Measurements from ENCODE around the gene GATB. TPM values are rescaled to one million over a fixed set of nuclear protein-coding genes. Genes with fewer than 3 reads are reported as not detected.

Gene GATB
- total and polyA plus RNA-seq, 2 donors (not counting 1 experiment from before 2014, with no cell fraction given): 18.7 to 20.8 TPM

DNA sequence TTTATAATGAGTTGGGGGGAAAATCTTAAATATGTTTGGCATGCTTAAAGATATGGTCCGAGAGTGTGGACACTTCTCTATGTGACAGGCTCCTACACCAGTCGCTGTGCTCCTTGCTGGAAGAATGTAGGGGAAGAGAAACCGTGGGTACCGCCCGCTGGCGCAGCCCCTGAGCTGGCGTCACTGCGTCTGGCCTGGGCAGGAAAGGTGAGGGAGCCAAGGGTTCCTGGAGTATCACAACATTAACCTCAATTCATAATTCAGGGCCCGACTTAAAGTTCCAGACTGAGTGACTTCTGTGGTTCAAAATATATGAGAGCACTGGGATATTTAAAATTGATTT lies 95.1 kb downstream of the GATB start:
- H3K27ac ChIP-seq (ENCODE audit: insufficient read depth, low read length): no peak overlapping the region
- TF ChIP-seq EZH2 (IDR thresholded peaks at IDR 0.05; ENCODE audit: low read length, missing control alignments): no peak
- TF ChIP-seq, protein P1, sequence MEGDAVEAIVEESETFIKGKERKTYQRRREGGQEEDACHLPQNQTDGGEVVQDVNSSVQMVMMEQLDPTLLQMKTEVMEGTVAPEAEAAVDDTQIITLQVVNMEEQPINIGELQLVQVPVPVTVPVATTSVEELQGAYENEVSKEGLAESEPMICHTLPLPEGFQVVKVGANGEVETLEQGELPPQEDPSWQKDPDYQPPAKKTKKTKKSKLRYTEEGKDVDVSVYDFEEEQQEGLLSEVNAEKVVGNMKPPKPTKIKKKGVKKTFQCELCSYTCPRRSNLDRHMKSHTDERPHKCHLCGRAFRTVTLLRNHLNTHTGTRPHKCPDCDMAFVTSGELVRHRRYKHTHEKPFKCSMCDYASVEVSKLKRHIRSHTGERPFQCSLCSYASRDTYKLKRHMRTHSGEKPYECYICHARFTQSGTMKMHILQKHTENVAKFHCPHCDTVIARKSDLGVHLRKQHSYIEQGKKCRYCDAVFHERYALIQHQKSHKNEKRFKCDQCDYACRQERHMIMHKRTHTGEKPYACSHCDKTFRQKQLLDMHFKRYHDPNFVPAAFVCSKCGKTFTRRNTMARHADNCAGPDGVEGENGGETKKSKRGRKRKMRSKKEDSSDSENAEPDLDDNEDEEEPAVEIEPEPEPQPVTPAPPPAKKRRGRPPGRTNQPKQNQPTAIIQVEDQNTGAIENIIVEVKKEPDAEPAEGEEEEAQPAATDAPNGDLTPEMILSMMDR (conservative IDR thresholded peaks at IDR 0.05 in 1 of 2, IDR thresholded peaks at IDR 0.05 in 1 of 2; ENCODE audit: low read depth in 1 of 2, low read length in 2 of 2): no peak
- no peak for DNase-seq (ENCODE audit: low read depth in 2 of 2)

DNA sequence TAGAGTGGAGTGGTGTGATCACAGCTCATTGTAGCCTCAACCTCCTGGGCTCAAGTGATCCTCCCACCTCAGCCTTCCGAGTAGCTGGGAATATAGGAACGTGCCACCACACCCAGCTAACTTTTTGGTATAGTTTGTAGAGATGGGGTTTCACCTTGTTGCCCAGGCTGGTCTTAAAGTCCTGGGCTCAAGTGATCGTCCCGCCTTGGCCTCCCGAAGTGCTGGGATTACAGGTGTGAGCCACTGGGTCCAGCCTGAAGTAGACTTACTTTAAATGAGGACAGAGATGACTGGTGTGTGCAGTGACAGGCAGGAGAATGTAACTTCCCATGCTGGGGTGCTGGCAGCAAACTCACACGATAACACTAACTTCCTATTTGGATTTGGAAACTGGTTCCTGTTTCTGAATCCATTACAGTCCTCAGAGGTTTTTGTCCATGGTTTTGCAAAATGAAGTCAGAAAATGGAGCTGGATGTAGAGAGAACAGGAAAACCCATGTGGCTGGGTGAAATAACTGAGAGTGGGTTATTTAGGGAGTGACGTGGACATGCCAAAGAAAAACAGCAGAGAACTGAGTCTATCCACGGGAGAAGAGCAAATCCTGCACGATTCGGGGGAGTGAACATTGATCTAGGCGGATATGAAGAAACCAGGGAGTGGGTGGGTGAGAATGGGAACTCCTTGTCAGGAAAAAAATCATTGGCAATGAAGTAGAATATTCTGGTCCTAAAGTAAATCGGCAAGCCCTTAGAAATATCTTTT lies 95.6 kb downstream of the GATB start:
- Histone ChIP-seq H3K27me3 (ENCODE audit: control insufficient read depth, insufficient read depth, low read length) (no peaks in the 10 kb centered on the region), H3K4me3 (replicated peaks in 1 of 4; ENCODE audit: control extremely low read depth in 1 of 4, insufficient read depth in 1 of 4, low read depth in 3 of 4, low read length in 4 of 4) (no peak overlapping the region), H3K36me3 (ENCODE audit: control insufficient read depth, insufficient read depth, low read length) (no peaks in the 10 kb centered on the region), H3K4me2 (ENCODE audit: extremely low read depth, insufficient read depth, low read length) (no peak overlapping the region), H2AFZ (ENCODE audit: low read length) (no peak overlapping the region), H3K9me3 (ENCODE audit: control insufficient read depth, insufficient read depth, low read depth, low read length) (no peaks in the 10 kb centered on the region), H3K9ac (ENCODE audit: insufficient read depth, low read length) (no peak overlapping the region), H3K79me2 (ENCODE audit: control insufficient read depth, insufficient read depth, low read length) (no peaks in the 10 kb centered on the region), H4K20me1 (ENCODE audit: control insufficient read depth, extremely low read depth, insufficient read depth, low read length) (no peaks in the 10 kb centered on the region), H3K4me1 (ENCODE audit: control insufficient read depth, extremely low read depth, insufficient read depth, low read length) (no peaks in the 10 kb centered on the region), H3K27ac (ENCODE audit: insufficient read depth, low read length) (no peak overlapping the region)
- TF ChIP-seq, protein P1 (conservative IDR thresholded peaks at IDR 0.05 in 1 of 2, IDR thresholded peaks at IDR 0.05 in 1 of 2; ENCODE audit: low read depth in 1 of 2, low read length in 2 of 2): no peak
- TF ChIP-seq EZH2 (IDR thresholded peaks at IDR 0.05; ENCODE audit: low read length, missing control alignments): no peak
- no peak for DNase-seq (ENCODE audit: low read depth in 2 of 2)

More for the DNA sequence above, 95.1 kb downstream of the GATB start:
- Histone ChIP-seq H3K4me2 (ENCODE audit: extremely low read depth, insufficient read depth, low read length) (no peak overlapping the region), H3K9me3 (ENCODE audit: control insufficient read depth, insufficient read depth, low read depth, low read length) (no peaks in the 10 kb centered on the region), H3K36me3 (ENCODE audit: control insufficient read depth, insufficient read depth, low read length) (no peaks in the 10 kb centered on the region), H4K20me1 (ENCODE audit: control insufficient read depth, extremely low read depth, insufficient read depth, low read length) (no peaks in the 10 kb centered on the region), H3K4me1 (ENCODE audit: control insufficient read depth, extremely low read depth, insufficient read depth, low read length) (no peaks in the 10 kb centered on the region), H3K4me3 (replicated peaks in 1 of 4; ENCODE audit: control extremely low read depth in 1 of 4, insufficient read depth in 1 of 4, low read depth in 3 of 4, low read length in 4 of 4) (no peak overlapping the region), H3K9ac (ENCODE audit: insufficient read depth, low read length) (no peak overlapping the region), H3K79me2 (ENCODE audit: control insufficient read depth, insufficient read depth, low read length) (no peaks in the 10 kb centered on the region), H3K27me3 (ENCODE audit: control insufficient read depth, insufficient read depth, low read length) (no peaks in the 10 kb centered on the region), H2AFZ (ENCODE audit: low read length) (no peak overlapping the region)

DNA sequence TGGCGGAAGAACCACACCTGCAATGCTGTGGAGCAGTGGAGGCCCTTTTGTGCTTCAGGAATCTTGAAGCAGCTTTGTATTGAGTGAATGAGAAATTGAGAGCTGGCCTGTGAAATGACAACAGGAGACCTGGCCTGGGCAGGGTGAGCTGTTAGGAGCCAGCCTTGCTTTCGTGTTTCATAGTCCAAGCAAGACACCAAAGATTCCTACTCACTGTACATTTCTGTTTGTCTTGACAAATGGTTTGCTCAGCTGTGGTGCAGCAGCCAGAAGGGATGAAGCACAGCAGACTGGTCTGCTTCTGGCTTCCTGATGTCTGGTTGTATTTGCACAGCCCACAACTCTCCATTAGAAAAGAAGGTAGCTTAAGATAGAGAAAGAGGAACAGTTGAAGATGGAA lies 96.5 kb downstream of the GATB start:
- Histone ChIP-seq H4K20me1 (ENCODE audit: control insufficient read depth, extremely low read depth, insufficient read depth, low read length) (no peaks in the 10 kb centered on the region), H2AFZ (ENCODE audit: low read length) (no peak overlapping the region), H3K9me3 (ENCODE audit: control insufficient read depth, insufficient read depth, low read depth, low read length) (no peaks in the 10 kb centered on the region), H3K4me1 (ENCODE audit: control insufficient read depth, extremely low read depth, insufficient read depth, low read length) (no peaks in the 10 kb centered on the region), H3K4me2 (ENCODE audit: extremely low read depth, insufficient read depth, low read length) (no peak overlapping the region), H3K27me3 (ENCODE audit: control insufficient read depth, insufficient read depth, low read length) (no peaks in the 10 kb centered on the region), H3K4me3 (replicated peaks in 1 of 4; ENCODE audit: control extremely low read depth in 1 of 4, insufficient read depth in 1 of 4, low read depth in 3 of 4, low read length in 4 of 4) (no peak overlapping the region), H3K79me2 (ENCODE audit: control insufficient read depth, insufficient read depth, low read length) (no peaks in the 10 kb centered on the region), H3K36me3 (ENCODE audit: control insufficient read depth, insufficient read depth, low read length) (no peaks in the 10 kb centered on the region), H3K27ac (ENCODE audit: insufficient read depth, low read length) (no peak overlapping the region), H3K9ac (ENCODE audit: insufficient read depth, low read length) (no peak overlapping the region)
- no peak for DNase-seq (ENCODE audit: low read depth in 2 of 2)
- TF ChIP-seq, protein P1 (conservative IDR thresholded peaks at IDR 0.05 in 1 of 2, IDR thresholded peaks at IDR 0.05 in 1 of 2; ENCODE audit: low read depth in 1 of 2, low read length in 2 of 2): no peak
- TF ChIP-seq EZH2 (IDR thresholded peaks at IDR 0.05; ENCODE audit: low read length, missing control alignments): no peak

Measured in fibroblast of lung (primary cell).